Mesendoderm (in vitro differentiated cells): ENCODE data around the gene UBXN10.

Experiments
- DNase-seq: peaks from one replicate; pipeline ENCODE4 v3.0.0; 2013
- H2AK5ac ChIP-seq: 2 replicates; pipeline ENCODE4 v1.6.1; 2013; ENCODE audit warnings: low read length, inconsistent platforms
- H2BK120ac ChIP-seq: 2 replicates; pipeline ENCODE4 v1.6.1; 2013; ENCODE audit warnings: low read depth, mild to moderate bottlenecking, low read length, moderate library complexity, mixed read lengths
- H2BK15ac ChIP-seq: replicated peaks from 2 replicates; pipeline ENCODE4 v1.6.1; 2013; ENCODE audit warnings: low read depth, mild to moderate bottlenecking, moderate library complexity
- H2BK5ac ChIP-seq: 2 replicates; pipeline ENCODE4 v1.6.1; 2013; ENCODE audit warnings: low read length, inconsistent platforms
- H3K18ac ChIP-seq: 2 replicates; pipeline ENCODE4 v1.6.1; 2013; ENCODE audit warnings: mild to moderate bottlenecking, low read length, mixed read lengths
- H3K23ac ChIP-seq: one replicate; pipeline ENCODE4 v1.6.1; 2013; ENCODE audit warnings: low read length
- H3K27ac ChIP-seq: 2 replicates; pipeline ENCODE4 v1.5.1; 2013; ENCODE audit warnings: low read depth, mild to moderate bottlenecking, inconsistent platforms, low read length, moderate library complexity
- H3K27me3 ChIP-seq: 2 replicates; pipeline ENCODE4 v1.6.1; 2013; ENCODE audit warnings: low read length, control low read depth, mild to moderate bottlenecking, inconsistent platforms; ENCODE audit not compliant: insufficient read depth, poor library complexity
- H3K36me3 ChIP-seq: 2 replicates; pipeline ENCODE4 v1.6.1; 2013; ENCODE audit warnings: low read length, inconsistent platforms; ENCODE audit not compliant: control insufficient read depth, insufficient read depth
- H3K4ac ChIP-seq: one replicate; pipeline ENCODE4 v1.6.1; 2013; ENCODE audit warnings: low read depth, mild to moderate bottlenecking, low read length, moderate library complexity
- H3K4me1 ChIP-seq: 2 replicates; pipeline ENCODE4 v1.6.1; 2013; ENCODE audit warnings: low read depth, low read length, inconsistent platforms; ENCODE audit not compliant: control insufficient read depth
- H3K4me2 ChIP-seq: 2 replicates; pipeline ENCODE4 v1.6.1; 2013; ENCODE audit warnings: low read length
- H3K4me3 ChIP-seq: 2 replicates; pipeline ENCODE4 v1.5.1; 2013; ENCODE audit warnings: mild to moderate bottlenecking, low read length
- H3K56ac ChIP-seq: one replicate; pipeline ENCODE4 v1.6.1; 2013; ENCODE audit warnings: low read length
- H3K79me1 ChIP-seq: 2 replicates; pipeline ENCODE4 v1.6.1; 2013; ENCODE audit warnings: low read length, inconsistent platforms
- H3K79me2 ChIP-seq: 2 replicates; pipeline ENCODE4 v1.6.1; 2013; ENCODE audit warnings: mild to moderate bottlenecking, low read length; ENCODE audit not compliant: control insufficient read depth, insufficient read depth
- H3K9ac ChIP-seq: 2 replicates; pipeline ENCODE4 v1.6.1; 2013; ENCODE audit warnings: low read length, inconsistent platforms
- H4K5ac ChIP-seq: one replicate; pipeline ENCODE4 v1.6.1; 2013; ENCODE audit warnings: low read length
- H4K8ac ChIP-seq: one replicate; pipeline ENCODE4 v1.6.1; 2013; ENCODE audit warnings: low read depth, mild to moderate bottlenecking, control low read depth, low read length, moderate library complexity
- WGBS: extraction: QIAGEN DNeasy Blood & Tissue Kit; methylation state at CpG from one replicate; pipeline ENCODE4 v1.1.7; 2013; ENCODE audit warnings: low lambda C conversion rate, missing lambda C conversion rate; ENCODE audit not compliant: insufficient coverage; ENCODE audit errors: extremely low coverage; 5-methylcytosine and 5-hydroxymethylcytosine counted together

The UBXN10 gene

DNA sequence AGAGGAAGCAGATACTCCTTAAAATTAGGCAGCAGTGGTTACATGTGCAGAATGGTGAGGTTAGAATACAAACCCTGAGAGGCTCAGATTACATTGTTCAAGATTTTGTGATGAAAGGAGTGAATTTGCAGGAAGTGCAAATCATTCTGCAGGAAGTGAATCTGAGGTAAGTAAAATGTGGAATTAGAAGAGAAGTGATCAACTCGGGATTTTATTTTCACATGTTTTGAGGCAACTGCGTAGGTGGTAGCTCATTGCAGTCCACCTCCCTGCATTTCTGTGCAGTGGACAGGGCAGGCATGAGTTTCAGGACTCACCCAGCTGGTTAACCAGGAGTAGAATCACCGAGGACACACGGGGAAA is 2.5 kb downstream of the UBXN10 start:
- H2BK120ac ChIP-seq = no peak overlapping the region
- H2AK5ac ChIP-seq = no peak overlapping the region
- no peaks in the 10 kb centered on the region for H3K79me1 ChIP-seq
- H3K4me3 ChIP-seq = no peak overlapping the region
- H3K79me2 ChIP-seq = no peaks in the 10 kb centered on the region
- no peaks in the 10 kb centered on the region for H3K36me3 ChIP-seq
- no CpG with 5 or more reads among the region's 4 CpGs for WGBS
- no peak overlapping the region for H4K5ac ChIP-seq
- no peak overlapping the region for H3K56ac ChIP-seq
- no peak overlapping the region for H2BK5ac ChIP-seq
- no peak overlapping the region for H3K4me2 ChIP-seq
- H3K4me1 ChIP-seq = peaks cover 5% of the 10 kb centered on the region
- no peak overlapping the region for H3K4ac ChIP-seq
- no peak for DNase-seq
- H3K9ac ChIP-seq = no peak overlapping the region
- H4K8ac ChIP-seq = no peak overlapping the region
- no peak overlapping the region for H3K18ac ChIP-seq
- H3K27ac ChIP-seq = no peak overlapping the region
- no peak overlapping the region for H2BK15ac ChIP-seq
- H3K23ac ChIP-seq = no peak overlapping the region
- no peaks in the 10 kb centered on the region for H3K27me3 ChIP-seq

DNA sequence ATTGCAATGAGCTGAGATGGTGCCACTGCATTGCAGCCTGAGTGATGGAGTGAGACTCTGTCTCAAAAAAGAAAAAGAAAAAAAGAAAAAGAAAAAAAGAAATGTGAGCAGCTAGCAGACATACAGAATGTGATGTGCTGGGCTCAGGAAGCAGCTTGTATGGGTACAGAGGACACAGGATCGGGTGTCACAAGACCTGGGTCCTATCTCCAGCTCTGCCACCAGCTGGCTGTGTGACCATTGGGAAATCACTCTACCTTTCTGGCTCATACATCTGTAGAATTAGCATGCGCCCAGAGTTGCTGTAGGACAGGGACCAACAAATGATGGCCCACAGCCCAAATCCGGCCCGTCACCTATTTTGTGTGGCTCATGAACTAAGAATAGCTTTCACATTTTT is 3.8 kb downstream of the UBXN10 start:
- no peak overlapping the region for H3K4ac ChIP-seq
- no peak overlapping the region for H3K4me2 ChIP-seq
- H3K23ac ChIP-seq = no peak overlapping the region
- no peak overlapping the region for H2BK120ac ChIP-seq
- H3K79me2 ChIP-seq = no peaks in the 10 kb centered on the region
- H3K9ac ChIP-seq = no peak overlapping the region
- H4K5ac ChIP-seq = no peak overlapping the region
- H3K18ac ChIP-seq = no peak overlapping the region
- no peaks in the 10 kb centered on the region for H3K27me3 ChIP-seq
- H2BK15ac ChIP-seq = no peak overlapping the region
- no peak overlapping the region for H3K56ac ChIP-seq
- H3K27ac ChIP-seq = no peak overlapping the region
- no peak overlapping the region for H4K8ac ChIP-seq
- no peaks in the 10 kb centered on the region for H3K36me3 ChIP-seq
- no CpG with 5 or more reads among the region's 4 CpGs for WGBS
- no peak for DNase-seq
- H3K4me1 ChIP-seq = peaks cover 5% of the 10 kb centered on the region
- no peaks in the 10 kb centered on the region for H3K79me1 ChIP-seq
- H3K4me3 ChIP-seq = no peak overlapping the region
- H2AK5ac ChIP-seq = no peak overlapping the region
- no peak overlapping the region for H2BK5ac ChIP-seq

DNA sequence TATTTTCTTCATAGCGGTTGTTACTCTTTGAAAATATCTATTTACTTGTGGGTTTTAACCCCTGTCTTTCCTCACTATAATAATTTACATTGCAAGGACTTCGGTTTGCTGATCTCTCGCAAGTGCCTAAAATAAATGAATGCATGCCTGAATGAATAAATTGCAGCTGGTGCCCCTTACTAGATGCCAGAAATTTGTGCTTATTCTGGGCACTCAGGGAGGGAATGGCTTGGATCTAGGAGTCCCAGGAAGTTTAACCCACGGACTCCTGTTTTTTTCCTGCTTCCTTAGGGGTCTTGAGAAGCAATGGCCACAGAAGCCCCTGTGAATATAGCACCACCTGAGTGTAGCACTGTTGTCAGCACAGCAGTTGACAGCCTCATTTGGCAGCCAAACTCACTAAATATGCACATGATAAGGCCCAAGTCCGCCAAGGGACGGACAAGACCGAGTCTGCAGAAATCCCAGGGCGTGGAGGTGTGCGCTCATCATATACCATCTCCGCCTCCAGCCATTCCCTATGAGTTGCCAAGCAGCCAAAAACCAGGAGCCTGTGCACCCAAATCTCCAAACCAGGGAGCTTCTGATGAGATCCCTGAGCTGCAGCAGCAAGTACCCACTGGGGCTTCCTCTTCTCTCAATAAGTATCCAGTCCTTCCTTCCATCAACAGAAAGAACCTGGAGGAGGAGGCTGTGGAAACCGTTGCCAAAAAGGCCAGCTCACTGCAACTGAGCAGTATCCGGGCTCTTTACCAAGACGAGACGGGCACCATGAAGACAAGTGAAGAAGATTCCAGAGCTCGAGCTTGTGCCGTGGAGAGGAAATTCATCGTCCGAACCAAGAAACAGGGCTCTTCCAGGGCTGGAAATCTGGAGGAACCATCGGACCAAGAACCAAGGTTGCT is 4.6 kb downstream of the UBXN10 start:
- WGBS = no CpG with 5 or more reads among the region's 19 CpGs
- no peak overlapping the region for H3K4me3 ChIP-seq
- no peak overlapping the region for H3K27ac ChIP-seq
- H2BK120ac ChIP-seq = no peak overlapping the region
- DNase-seq = no peak
- no peak overlapping the region for H3K4ac ChIP-seq
- H3K9ac ChIP-seq = no peak overlapping the region
- H3K18ac ChIP-seq = no peak overlapping the region
- no peaks in the 10 kb centered on the region for H3K27me3 ChIP-seq
- H2AK5ac ChIP-seq = no peak overlapping the region
- peaks cover 3% of the 10 kb centered on the region for H3K4me1 ChIP-seq
- no peak overlapping the region for H3K23ac ChIP-seq
- no peak overlapping the region for H3K56ac ChIP-seq
- H4K5ac ChIP-seq = no peak overlapping the region
- no peak overlapping the region for H4K8ac ChIP-seq
- H3K79me1 ChIP-seq = no peaks in the 10 kb centered on the region
- no peaks in the 10 kb centered on the region for H3K79me2 ChIP-seq
- no peak overlapping the region for H2BK15ac ChIP-seq
- H3K36me3 ChIP-seq = no peaks in the 10 kb centered on the region
- H3K4me2 ChIP-seq = no peak overlapping the region
- H2BK5ac ChIP-seq = no peak overlapping the region

DNA sequence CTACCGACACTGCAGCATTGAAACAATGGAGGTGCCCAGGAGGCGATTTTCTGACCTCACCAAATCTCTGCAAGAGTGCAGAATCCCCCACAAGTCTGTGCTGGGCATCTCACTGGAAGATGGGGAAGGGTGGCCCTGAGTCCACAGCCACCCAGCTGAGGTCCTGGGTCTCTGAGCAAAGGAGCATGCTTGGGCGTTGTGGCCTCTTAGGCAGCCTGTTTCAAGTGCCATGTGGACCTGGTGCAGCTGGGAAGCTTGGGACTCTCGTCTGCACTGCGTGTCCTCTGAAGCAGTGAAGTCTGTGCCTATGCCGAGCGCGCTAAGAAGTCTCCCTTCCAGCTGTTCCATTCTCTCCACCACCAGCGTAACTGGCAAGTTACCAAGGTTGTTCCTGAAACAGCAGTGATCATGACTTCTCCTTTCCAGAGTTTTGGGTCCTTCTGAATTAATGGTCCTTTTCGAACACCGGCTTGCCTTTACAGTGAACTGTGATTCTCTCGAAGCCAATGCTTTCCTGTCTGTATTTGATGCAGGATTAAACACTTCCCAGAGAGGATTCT is 5.5 kb downstream of the UBXN10 start:
- DNase-seq = no peak
- no peak overlapping the region for H2BK5ac ChIP-seq
- H3K23ac ChIP-seq = no peak overlapping the region
- no peak overlapping the region for H2BK120ac ChIP-seq
- H4K5ac ChIP-seq = no peak overlapping the region
- no peak overlapping the region for H3K4me2 ChIP-seq
- WGBS = no CpG with 5 or more reads among the region's 12 CpGs
- no peaks in the 10 kb centered on the region for H3K79me1 ChIP-seq
- H3K18ac ChIP-seq = no peak overlapping the region
- no peaks in the 10 kb centered on the region for H3K36me3 ChIP-seq
- no peak overlapping the region for H2AK5ac ChIP-seq
- H3K9ac ChIP-seq = no peak overlapping the region
- no peak overlapping the region for H3K56ac ChIP-seq
- no peak overlapping the region for H3K27ac ChIP-seq
- no peak overlapping the region for H3K4ac ChIP-seq
- no peak overlapping the region for H2BK15ac ChIP-seq
- H3K4me1 ChIP-seq = peaks cover 2% of the 10 kb centered on the region
- no peak overlapping the region for H4K8ac ChIP-seq
- no peaks in the 10 kb centered on the region for H3K79me2 ChIP-seq
- no peaks in the 10 kb centered on the region for H3K27me3 ChIP-seq
- no peak overlapping the region for H3K4me3 ChIP-seq

DNA sequence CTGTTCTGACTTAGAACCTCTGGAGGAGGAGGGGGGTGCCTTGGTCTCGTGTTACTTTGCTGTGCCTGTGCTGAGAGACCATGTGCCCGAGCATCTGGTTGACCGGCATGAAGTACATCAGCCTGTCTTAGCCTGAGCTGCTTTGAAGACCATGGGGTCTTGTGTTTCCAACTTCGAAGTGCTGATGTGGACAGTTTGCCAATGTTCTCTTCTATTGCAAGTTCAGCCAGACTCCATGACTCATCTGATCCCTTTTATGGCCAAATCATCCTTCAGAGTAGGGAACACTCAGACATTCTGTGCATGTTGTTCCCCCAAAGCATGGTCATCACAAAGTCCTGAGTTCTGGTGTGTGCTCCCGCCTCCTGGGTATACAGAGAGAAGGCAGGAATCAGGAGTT is 6.5 kb downstream of the UBXN10 start:
- no peaks in the 10 kb centered on the region for H3K36me3 ChIP-seq

More for the DNA sequence above, 6.5 kb downstream of the UBXN10 start:
- Histone ChIP-seq H3K23ac (no peak overlapping the region), H3K4me1 (no peaks in the 10 kb centered on the region), H4K8ac (no peak overlapping the region), H3K27ac (no peak overlapping the region), H3K79me2 (no peaks in the 10 kb centered on the region), H3K4me2 (no peak overlapping the region), H2AK5ac (no peak overlapping the region), H3K27me3 (no peaks in the 10 kb centered on the region), H3K9ac (no peak overlapping the region), H2BK120ac (no peak overlapping the region), H3K56ac (no peak overlapping the region), H3K4me3 (no peak overlapping the region), H3K79me1 (no peaks in the 10 kb centered on the region), H3K4ac (no peak overlapping the region), H4K5ac (no peak overlapping the region), H2BK15ac (no peak overlapping the region), H3K18ac (no peak overlapping the region), H2BK5ac (no peak overlapping the region)
- no peak for DNase-seq
- WGBS = no CpG with 5 or more reads among the region's 5 CpGs
